ENCODE data around the gene SETBP1. TPM values are rescaled to one million over a fixed set of nuclear protein-coding genes. Genes with fewer than 3 reads are reported as not detected.
A peak's percentile ranks its signal among the peaks of the same experiment; 100 is the strongest.

The SETBP1 gene
- total RNA-seq, 1 donor: 2.6 TPM

GRCh38 chr18:44981121-44981520, 300.4 kb downstream of the SETBP1 start:
- H3K4me3 ChIP-seq (ENCODE audit: low read depth, low read length): no peak overlapping the region
- no peak for TF ChIP-seq CTCF (IDR thresholded peaks at IDR 0.05; ENCODE audit: insufficient read depth, low read depth, low read length)
- no peak for DNase-seq (ENCODE audit: low read depth)

- peak; percentile 60 for DNase-seq (ENCODE audit: low read depth)
- no peak for TF ChIP-seq CTCF (IDR thresholded peaks at IDR 0.05; ENCODE audit: insufficient read depth, low read depth, low read length)
- H3K4me3 ChIP-seq (ENCODE audit: low read depth, low read length): no peak overlapping the region
Measured at GRCh38 chr18:44986933-44987332, 306.2 kb downstream of the SETBP1 start.

- no peak overlapping the region for H3K4me3 ChIP-seq (ENCODE audit: low read depth, low read length)
- TF ChIP-seq CTCF (IDR thresholded peaks at IDR 0.05; ENCODE audit: insufficient read depth, low read depth, low read length): no peak
- no peak for DNase-seq (ENCODE audit: low read depth)
Measured at GRCh38 chr18:44987371-44987770, 306.7 kb downstream of the SETBP1 start.

- no peak for TF ChIP-seq CTCF (IDR thresholded peaks at IDR 0.05; ENCODE audit: insufficient read depth, low read depth, low read length)
- no peak overlapping the region for H3K4me3 ChIP-seq (ENCODE audit: low read depth, low read length)
- DNase-seq (ENCODE audit: low read depth): no peak
Measured at GRCh38 chr18:44988821-44989587, 308.3 kb downstream of the SETBP1 start.

- TF ChIP-seq CTCF (IDR thresholded peaks at IDR 0.05; ENCODE audit: insufficient read depth, low read depth, low read length): no peak
- no peak overlapping the region for H3K4me3 ChIP-seq (ENCODE audit: low read depth, low read length)
- DNase-seq (ENCODE audit: low read depth): no peak
Measured at GRCh38 chr18:44996261-44996660, 315.6 kb downstream of the SETBP1 start.

- DNase-seq (ENCODE audit: low read depth): no peak
- no peak overlapping the region for H3K4me3 ChIP-seq (ENCODE audit: low read depth, low read length)
- TF ChIP-seq CTCF (IDR thresholded peaks at IDR 0.05; ENCODE audit: insufficient read depth, low read depth, low read length): no peak
Measured at GRCh38 chr18:44997174-44997573, 316.5 kb downstream of the SETBP1 start.

GRCh38 chr18:44998360-44998759, 317.7 kb downstream of the SETBP1 start:
- H3K4me3 ChIP-seq (ENCODE audit: low read depth, low read length): no peak overlapping the region
- TF ChIP-seq CTCF (IDR thresholded peaks at IDR 0.05; ENCODE audit: insufficient read depth, low read depth, low read length): no peak
- no peak for DNase-seq (ENCODE audit: low read depth)
